Keratinocyte (primary cell): ENCODE data around the gene HNRNPAB.

ENCODE experiments used
- EZH2 ChIP-seq: IDR thresholded peaks from one replicate; pipeline ENCODE4 v1.6.1; 2012; ENCODE audit warnings: inconsistent platforms, mild to moderate bottlenecking, low read length, moderate library complexity
- TF ChIP-seq, protein P1 (sequence below), 3 experiments: IDR thresholded peaks in 1 of 3; conservative IDR thresholded peaks in 1 of 3; optimal IDR thresholded peaks in 1 of 3; 2 replicates in 2 of 3; 3 replicates in 1 of 3; pipeline versions ENCODE3 to v1.5.1; 2011; ENCODE audit warnings: low read length in 3 of 3, mild to moderate bottlenecking in 3 of 3, moderate library complexity in 2 of 3, control low read depth in 1 of 3, inconsistent platforms in 1 of 3; ENCODE audit not compliant: insufficient read depth in 2 of 3; ENCODE audit errors: extremely low read depth in 1 of 3

- TF ChIP-seq, protein P1, sequence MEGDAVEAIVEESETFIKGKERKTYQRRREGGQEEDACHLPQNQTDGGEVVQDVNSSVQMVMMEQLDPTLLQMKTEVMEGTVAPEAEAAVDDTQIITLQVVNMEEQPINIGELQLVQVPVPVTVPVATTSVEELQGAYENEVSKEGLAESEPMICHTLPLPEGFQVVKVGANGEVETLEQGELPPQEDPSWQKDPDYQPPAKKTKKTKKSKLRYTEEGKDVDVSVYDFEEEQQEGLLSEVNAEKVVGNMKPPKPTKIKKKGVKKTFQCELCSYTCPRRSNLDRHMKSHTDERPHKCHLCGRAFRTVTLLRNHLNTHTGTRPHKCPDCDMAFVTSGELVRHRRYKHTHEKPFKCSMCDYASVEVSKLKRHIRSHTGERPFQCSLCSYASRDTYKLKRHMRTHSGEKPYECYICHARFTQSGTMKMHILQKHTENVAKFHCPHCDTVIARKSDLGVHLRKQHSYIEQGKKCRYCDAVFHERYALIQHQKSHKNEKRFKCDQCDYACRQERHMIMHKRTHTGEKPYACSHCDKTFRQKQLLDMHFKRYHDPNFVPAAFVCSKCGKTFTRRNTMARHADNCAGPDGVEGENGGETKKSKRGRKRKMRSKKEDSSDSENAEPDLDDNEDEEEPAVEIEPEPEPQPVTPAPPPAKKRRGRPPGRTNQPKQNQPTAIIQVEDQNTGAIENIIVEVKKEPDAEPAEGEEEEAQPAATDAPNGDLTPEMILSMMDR (optimal IDR thresholded peaks at IDR 0.05 in 1 of 3, IDR thresholded peaks at IDR 0.05 in 1 of 3, conservative IDR thresholded peaks at IDR 0.05 in 1 of 3; ENCODE audit: extremely low read depth in 1 of 3, insufficient read depth in 2 of 3, low read length in 3 of 3), result no peak
- TF ChIP-seq EZH2, result no peak
Measured at GRCh38 chr5:178213003-178213461, 8.7 kb downstream of the HNRNPAB start.
